Endothelial cell of umbilical vein (primary cell): ENCODE results near the gene ATIC.
"Not testable (repeated sequence)": the region's sequence is repeated elsewhere in the genome, so short reads cannot be mapped to it uniquely, and the experiment has no call there.

ENCODE experiments used
- CTCF ChIP-seq, 2 donors: IDR thresholded peaks; 1 replicate in 1 of 2; 2 replicates in 1 of 2; pipeline ENCODE4 v1.5.1; 2011; ENCODE audit warnings: low read length in 2 of 2, mild to moderate bottlenecking in 2 of 2, moderate library complexity in 2 of 2, control low read depth in 1 of 2, inconsistent platforms in 1 of 2, low read depth in 1 of 2; ENCODE audit not compliant: insufficient read depth in 1 of 2; ENCODE audit errors: extremely low read depth in 1 of 2
- MAX ChIP-seq: IDR thresholded peaks from 2 replicates; pipeline ENCODE4 v1.6.1; 2011; ENCODE audit not compliant: insufficient read depth, insufficient read length
- POLR2A ChIP-seq: IDR thresholded peaks from 2 replicates; pipeline ENCODE4 v1.6.1; 2012; ENCODE audit warnings: low read depth, mild to moderate bottlenecking, control low read depth, low read length
- POLR2AphosphoS5 ChIP-seq: IDR thresholded peaks from 2 replicates; pipeline ENCODE4 v1.6.1; 2012; ENCODE audit warnings: low read depth, mild to moderate bottlenecking, control low read depth, low read length, moderate library complexity; ENCODE audit not compliant: insufficient read depth

- not testable (repeated sequence) for TF ChIP-seq POLR2A; CTCF (IDR thresholded peaks at IDR 0.05; ENCODE audit: extremely low read depth in 1 of 2, insufficient read depth in 1 of 2, low read depth in 1 of 2, low read length in 2 of 2); MAX; POLR2AphosphoS5
These were observed 617 bp upstream of the ATIC start for GRCh38 chr2:215311259-215311624.
